ENCODE data around the gene MCM3AP.
"Not testable (repeated sequence)": the region's sequence is repeated elsewhere in the genome, so short reads cannot be mapped to it uniquely, and the experiment has no call there.

Gene MCM3AP

DNA sequence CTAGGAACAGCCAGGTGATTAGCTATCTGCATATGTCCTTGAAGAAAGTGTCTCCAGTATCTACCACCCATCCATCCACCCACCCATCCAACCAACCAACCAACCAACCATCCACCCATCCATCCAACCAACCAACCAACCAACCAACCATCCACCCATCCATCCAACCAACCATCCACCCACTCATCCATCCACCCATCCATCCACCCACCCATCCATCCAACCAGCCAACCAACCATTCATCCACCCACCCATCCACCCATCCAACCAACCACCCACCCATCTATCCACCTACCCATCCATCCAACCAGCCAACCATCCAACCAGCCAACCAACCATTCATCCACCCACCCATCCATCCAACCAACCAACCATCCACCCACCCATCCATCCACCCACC, 26.2 kb upstream of the MCM3AP start:
- DNase-seq (ENCODE audit: low read depth, low spot score) = no peak

DNA sequence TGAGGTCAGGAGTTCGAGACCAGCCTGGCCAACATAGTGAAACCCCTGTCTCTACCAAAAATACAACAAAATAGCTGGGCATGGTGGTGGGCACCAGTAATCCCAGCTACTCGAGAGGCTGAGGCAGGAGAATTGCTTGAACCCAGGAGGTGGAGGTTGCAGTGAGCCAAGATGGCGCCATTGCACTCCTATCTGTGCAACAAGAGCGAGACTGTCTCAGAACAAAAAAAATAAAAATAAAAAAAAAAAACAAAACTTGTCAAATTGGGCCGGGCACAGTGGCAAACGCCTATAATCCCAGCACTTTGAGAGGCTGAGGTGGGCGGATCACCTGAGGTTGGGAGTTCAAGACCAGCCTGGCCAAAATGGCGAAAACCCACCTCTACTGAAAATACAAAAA, 24.8 kb upstream of the MCM3AP start:
- DNase-seq (ENCODE audit: low read depth, low spot score) = not testable (repeated sequence)

DNA sequence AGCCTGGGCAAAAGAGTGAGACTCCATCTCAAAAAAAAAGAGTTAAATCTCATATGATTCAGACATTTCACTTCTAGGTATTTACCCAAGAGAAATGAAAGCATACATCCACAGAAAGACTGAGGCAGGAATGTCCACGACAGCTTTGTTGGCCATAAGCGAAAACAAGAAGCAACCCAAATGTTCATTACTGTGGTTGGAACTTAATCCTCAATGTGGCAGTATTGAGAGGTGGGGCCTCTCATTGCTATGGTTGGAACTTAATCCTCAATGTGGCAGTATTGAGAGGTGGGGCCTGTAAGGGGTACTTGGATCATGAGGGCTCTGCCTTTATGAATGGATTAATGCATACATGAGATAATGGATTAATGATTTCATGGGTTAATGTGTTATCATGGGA, 23.0 kb upstream of the MCM3AP start:
- DNase-seq (ENCODE audit: low read depth, low spot score) = no peak

DNA sequence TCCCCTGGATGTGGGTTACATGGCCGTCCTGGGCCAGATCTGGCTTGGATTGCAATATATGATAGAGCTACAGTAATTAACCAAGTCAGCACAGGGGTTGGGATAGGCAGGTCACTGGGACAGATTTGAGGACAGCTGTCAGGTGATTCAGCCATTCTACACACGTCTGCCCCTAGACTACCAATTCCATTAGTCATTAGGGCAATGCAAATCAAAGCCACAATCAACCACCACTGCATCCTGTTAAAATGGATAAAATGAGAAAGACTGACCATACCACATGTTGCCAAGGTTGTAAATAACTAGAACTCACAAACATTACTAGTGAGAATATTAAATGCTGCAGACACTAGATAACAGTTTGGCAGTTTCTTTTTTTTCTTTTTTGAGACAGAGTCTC, 22.2 kb upstream of the MCM3AP start:
- no peak for DNase-seq (ENCODE audit: low read depth, low spot score)

DNA sequence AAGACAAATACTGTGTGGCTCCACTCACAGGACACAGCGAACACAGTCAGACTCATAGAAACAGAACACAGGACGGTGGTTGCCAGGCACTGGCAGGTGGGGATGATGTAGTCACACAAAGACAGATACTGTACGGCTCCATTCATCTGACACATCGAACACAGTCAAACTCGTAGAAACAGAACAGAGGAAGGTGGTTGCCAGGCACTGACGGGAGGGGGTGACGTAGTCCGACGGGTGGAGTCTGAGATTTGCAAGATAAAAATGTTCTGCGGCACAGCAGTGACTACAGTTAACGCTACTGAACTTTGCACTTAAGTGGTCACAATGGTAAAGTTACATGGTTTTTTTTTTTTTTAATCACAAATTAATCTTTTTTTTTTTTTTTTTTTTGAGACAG, 19.5 kb upstream of the MCM3AP start:
- no peak for DNase-seq (ENCODE audit: low read depth, low spot score)

DNA sequence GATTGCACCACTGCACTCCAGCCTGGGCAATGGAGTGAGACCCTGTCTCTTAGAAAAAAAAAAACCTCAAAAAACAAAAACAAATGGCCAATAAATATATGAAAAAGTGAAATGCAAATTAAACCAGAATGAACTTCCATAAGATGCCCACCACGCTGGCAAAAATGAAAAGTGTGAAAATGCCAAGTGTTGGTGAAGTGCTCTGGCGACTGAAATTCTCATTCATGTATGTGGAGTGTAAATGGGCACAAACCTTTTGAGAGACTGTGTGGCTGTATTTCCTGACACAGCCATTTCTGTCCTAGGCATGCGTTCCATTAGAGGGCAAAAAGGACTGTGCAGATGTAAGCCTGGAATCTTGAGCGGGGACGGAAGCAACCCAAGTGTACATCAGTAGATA, 19.0 kb upstream of the MCM3AP start:
- DNase-seq (ENCODE audit: low read depth, low spot score) = no peak

DNA sequence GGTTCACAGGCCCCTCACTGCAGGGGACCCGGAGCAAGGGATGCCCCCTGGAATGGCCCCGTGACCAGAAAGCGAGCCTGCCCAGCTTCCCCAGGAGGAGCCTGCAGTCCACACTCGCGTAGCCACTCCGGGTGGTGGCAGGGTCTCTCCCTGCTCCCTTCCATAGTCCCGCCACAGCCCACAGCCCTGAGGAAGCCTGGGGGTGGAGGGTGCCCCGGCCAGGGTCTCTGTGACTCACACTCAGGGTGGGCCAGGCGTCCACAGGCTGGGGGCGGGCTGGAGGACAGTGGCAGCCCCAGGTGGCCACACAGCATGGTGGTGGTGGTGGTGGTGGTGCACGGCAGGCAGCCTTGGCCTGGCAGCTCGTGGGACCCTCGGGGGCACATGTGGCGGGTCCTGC, 16.3 kb upstream of the MCM3AP start:
- no peak for DNase-seq (ENCODE audit: low read depth, low spot score)

DNA sequence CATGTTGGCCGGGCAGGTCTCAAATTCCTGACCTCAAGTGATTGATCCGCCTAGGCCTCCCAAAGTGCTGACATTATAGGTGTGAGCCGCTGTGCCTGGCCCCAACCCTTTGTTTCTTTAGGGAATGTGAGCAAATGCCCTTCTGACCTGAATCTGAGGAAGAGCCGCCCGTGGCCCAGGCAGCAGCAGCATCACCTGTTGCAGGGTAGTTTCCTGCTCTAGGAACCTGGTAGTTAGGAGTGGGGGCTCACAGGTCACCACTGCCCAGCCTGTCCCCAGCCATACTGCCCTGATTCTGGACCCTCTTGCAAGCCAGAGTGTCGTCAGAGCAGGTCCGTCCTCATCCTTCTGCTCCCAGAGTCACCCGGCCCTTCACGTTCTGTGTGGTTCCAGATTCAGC, 13.8 kb upstream of the MCM3AP start:
- no peak for DNase-seq (ENCODE audit: low read depth, low spot score)

DNA sequence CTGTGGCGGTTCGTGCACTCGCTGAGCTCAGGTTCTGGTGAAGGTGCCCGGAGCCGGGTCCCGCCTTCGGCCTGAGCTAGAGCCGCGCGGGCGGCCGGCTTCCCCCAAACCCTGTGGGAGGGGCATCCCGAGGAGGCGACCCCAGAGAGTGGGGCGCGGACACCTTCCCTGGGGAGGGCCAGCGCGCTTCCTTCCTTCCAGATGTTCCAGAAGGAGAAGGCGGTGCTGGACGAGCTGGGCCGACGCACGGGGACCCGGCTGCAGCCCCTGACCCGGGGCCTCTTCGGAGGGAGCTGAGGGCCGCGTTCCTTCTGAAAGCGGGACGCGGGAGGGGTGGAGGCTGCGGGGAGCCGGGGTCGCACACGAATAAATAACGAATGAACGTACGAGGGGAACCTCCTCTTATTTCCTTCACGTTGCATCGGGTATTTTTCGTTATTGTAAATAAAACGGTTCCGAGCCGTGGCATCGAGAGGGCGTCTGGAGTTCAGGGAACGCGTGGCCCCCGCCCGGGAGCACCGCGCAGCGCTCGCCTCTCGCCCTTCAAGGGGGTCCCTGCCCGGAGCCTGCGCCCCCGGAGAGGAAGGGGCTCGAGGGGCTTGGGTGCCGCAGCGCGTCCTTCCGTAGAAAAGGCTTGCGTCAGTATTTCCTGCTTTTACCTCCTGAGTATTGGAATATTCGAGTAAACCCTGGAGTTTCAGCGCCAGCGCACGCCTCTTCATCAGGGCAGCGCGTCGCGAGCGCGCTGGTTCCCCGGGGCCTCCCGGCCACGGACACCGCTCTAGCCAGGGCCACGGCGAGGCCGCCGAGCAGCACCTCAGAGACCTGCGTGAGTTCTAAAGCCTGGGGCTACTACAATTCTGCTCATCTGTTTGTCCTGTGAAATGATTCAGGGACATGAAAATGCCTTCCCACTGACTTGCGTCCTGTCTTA, 12.2 kb upstream of the MCM3AP start:
- DNase-seq (ENCODE audit: low read depth, low spot score) = peak; percentile 40

DNA sequence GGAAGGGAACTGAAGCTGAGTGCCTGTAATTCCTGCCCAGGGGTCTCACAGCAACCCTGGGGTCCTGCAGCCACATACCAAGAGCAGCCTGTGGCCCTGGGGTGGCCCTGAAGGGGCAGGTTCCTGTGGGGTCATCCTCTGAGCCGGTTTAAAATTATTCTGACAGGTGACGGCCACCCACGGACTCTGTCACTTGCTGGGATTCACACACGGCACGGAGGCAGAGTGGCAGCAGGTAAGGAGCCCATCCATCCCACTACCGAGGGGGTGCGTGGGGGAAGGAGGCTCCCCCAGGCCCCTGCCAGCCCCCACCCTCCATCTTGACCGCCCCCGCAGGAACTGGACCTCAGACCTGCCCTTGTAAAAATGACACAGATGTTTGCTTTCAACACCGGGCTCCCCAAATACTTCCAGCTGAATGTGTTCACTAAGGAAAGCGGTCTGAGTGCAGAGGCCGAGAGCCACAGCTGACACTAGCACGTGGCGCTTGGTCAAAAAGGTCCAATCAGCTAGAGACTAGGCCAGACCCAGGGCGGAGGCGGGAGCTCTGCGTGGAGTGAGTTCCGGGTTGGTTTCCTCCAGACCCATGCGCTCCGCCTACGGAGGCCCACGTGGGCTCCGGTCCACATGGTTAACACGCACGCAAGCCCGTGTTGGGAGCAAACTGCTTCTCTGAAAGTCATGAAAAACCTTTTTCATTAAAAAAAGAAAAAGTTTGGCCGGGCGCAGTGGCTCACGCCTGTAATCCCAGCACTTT, 10.8 kb upstream of the MCM3AP start:
- DNase-seq (ENCODE audit: low read depth, low spot score) = no peak

DNA sequence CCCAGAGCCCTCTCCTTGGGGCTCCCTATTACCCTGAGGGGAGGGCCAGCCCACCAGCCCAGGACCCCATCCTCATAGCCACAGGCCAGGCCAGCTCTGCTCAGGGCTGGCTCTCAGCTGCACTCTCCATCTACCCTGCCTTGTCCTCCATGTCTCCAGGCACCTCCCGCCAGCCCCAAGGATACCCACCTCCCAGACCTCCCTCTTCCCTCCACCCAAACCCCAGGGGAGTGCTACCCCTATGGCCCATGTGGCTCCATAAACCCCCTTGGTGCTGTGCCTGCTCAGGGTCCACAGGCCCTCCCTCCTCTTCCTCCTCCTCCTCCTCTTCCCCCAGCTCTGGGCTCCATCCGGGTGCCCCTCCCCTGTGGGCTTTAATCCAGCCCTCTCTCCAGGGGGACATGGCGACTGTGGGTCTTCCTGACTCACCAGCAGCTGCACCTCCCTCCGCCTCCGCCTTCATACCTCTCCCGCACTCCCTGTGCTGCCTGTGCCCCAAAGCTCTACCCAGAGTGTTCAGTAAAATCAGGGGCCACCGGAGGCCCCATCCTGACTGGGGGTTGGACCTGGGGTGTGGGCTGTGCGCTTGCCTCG, 9.9 kb upstream of the MCM3AP start:
- no peak for DNase-seq (ENCODE audit: low read depth, low spot score)

DNA sequence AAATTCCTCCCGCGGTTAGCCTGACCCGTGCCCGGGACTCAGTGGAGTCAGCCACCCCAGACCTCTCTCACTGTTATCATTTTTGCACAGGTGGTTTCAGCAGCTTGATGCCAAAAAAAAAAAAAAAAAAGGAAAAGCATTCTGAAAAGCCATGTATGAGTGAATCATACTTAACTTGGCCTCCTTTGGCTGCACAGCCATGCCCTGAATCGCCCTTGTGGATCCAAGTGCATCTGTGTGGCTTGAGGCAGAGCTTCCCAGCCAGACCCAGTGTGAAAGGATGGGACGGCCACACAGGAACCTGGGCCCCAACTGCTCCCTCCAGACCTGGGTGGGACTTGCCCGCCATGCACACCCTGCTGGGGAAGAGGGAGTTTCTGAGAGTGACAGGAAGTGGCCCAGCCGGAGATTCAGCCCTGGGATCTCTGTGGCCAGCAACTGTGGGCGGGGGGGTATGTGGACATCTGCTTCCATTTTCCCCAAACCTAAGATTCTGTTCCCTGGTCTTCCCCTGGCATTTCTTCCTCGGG, 9.3 kb upstream of the MCM3AP start:
- DNase-seq (ENCODE audit: low read depth, low spot score) = no peak

DNA sequence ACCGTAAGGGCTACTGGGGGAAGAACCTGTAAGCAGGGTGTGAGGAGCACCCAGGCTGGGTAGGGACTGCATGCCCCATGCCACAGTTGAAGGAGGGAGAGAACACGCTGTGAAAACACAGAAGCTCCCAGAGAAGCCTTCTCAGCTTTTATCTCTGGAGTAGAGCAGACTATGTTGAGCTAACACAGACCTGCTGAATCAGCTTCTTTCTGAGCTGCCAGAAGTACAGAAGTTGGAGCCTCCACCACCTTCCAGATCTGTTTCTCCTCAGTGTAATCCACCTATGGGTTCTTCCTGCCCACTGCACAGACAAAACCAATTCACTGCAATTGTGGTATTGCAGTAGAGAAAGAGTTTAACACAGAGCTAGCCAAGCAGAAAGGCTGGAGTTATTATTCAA, 6.2 kb upstream of the MCM3AP start:
- no peak for DNase-seq (ENCODE audit: low read depth, low spot score)

DNA sequence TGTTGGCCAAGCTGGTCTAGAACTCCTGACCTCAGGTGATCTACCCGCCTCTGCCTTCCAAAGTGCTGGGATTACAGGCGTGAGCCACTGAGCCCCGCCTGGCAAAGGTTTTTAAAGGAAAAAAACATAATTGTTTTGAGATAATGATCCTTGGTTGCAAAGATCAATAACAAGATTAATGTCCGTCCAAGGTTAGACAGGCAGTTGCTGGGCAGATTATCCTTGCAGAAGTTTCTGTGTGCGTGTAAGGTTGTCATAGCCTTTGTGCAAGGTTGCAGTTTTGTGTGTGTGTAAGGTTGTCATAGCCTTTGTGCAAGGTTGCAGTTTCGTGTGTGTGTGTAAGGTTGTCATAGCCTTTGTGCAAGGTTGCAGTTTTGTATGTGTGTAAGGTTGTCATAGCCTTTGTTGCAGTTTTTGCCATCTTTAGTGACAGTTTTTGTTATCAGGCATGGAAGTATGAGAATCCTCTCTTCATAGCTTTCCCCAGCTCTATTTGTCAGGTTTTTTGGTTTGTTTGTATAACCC, 4.3 kb upstream of the MCM3AP start:
- no peak for DNase-seq (ENCODE audit: low read depth, low spot score)

DNA sequence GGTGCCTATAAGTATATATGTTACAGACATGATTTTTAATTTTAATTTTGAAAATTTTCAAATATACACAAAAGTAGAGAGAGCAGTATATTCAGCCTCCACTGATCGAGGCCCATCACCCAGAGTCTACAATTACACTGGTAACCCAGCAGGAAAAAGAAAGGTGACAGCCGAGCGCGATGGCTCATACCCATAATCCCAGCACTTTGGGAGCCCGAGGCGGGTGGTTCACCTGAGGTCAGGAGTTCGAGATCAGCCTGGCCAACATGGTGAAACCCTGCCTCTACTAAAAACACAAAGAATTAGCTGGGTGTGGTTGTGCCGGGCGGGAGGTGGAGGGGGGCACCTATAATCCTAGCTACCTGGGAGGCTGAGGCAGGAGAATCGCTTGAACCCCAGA, 2.1 kb upstream of the MCM3AP start:
- DNase-seq (ENCODE audit: low read depth, low spot score) = no peak

DNA sequence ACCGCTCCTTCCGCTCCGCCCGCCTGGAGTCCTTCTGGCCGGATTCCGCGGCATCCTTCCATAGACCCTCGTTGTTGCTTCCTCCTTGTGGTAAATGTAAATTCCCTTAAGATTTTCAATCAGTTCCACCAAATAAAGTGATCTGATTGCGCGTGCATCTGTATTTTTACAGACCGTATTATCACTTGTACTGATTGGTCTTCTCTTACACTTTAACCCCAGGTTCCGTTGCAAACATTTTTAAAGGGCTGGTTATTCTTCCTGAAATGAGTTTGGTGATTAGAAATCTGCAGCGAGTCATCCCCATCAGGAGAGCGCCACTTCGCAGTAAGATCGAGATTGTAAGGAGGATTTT, 1.2 kb upstream of the MCM3AP start:
- peak; percentile 21 for DNase-seq (ENCODE audit: low read depth, low spot score)

DNA sequence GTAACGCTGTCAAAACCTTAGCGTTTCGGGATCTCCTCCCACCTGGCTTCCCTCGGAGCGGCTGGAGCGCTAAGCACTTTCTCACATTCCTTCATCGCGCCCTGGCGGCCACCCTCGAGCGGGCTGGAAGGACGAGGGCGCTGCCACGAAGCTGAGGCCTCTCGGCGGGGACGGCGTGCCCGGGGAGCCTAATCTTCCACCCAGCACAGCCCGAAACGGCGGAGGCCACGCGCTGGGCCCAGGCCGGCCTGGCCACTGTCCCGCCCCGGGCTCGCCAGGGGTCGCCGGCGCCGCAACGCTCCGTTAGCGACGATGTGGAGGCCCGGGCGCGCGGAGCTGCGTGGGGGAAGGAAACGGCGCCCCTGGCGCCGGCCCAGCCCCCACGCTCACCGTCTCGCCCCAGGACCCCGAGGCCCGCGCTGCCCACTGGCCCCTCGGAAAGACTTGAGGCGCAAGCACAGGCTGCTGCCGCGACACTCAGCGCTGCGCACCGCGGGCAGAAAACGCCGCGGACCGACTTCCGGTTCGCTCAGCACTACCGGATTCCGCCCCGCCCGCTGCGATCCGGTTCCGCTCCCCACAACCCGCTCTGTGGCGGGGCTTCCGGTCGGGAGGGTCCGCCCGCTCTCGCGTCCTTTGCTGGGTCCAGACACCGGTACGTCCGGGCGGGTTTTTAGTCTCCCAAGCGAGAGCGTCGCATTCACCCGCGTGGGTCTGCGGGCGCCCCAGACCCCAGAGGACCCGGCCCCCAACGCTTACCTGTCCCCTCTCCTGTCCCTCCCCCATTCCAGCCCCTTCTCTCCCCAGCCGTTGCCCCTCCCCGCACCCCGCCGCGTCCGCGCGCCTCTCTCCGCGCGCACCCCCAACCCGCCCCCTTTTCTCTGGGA, 593 bp upstream of the MCM3AP start, which contains the start of gene YBEY:
Gene YBEY (plus strand): TSS at position 582 of the 887 bp plus-strand sequence. CDS start 572 bp downstream, outside the sequence.
- peak; percentile 94 for DNase-seq (ENCODE audit: low read depth, low spot score)

DNA sequence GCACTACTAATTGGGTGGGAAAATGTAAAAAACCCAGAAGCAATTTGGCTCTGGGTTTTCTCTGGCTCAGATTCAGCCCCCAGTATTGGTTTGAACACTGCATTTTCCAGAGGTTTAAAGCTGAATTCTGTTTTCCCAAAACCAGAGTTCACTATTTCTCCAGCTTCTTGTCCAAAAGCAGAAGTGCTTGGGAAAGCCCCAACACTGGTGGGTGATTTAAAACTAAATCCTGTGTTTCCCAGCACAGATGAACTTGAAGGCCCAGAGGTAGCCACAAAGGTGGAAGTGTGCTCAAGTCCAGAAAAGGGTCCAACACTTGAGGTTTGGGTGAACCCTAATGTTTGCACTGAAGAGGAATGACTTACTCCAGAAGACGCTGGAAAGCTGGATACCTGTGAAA, 678 bp downstream of the MCM3AP start:
- DNase-seq (ENCODE audit: low read depth, low spot score) = no peak

DNA sequence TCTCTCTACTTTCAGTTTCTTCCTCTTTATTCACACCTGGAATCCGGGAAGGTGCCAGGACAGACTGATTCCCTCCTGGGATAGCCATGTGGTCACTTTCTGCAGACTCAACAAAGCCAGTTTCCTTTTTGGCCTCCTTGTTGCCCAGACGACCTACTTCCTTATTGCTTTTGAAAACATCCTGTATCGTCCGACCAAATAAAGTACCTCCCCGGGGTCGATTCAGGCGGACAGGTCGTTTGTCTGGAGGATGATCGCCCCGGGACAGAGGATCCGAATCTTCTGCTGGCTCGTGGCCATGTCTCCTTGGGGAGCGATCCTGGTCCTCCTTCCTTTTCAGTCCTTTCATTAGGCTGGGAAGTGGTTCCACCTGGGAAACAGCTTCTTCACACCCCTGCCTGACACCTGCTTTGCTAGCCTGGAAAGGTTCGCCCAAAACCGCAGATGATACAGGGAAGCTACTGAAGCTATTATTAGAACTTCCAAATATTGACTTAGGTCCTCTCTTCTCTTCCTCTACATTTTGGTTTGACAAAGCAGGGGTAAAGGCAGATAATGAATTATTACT, 1.2 kb downstream of the MCM3AP start:
- no peak for DNase-seq (ENCODE audit: low read depth, low spot score)

DNA sequence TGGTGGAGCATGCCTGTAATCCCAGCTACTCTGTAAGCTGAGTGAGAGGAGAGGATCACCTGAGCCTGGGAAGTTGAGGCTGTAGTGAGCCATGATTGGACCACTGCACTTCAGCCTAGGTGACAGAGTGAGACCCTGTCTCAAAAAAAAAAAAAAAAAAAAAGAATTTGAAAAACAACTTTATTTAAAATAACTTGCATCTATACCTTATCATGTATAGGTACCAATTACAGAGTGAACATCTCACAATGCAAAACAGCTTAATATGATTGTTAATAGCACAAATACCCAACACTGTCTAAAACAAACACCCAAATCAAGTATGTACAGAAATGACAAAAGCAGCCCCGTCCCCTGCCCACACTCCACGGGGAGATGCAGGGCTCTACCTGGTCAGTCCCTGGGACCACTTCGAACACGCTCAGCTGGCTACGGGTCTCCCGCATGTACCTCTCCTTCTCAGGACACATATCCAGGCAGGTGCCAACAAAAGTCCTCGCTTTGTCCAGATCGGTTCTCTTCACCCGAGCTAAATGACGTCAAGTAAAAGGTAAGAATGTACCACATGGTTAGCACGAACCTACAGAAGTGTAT, 10.5 kb downstream of the MCM3AP start:
- no peak for DNase-seq (ENCODE audit: low read depth, low spot score)

Measured in ELF-1 (cell line).